ENCODE results near the gene SGCD. TPM values are rescaled to one million over a fixed set of nuclear protein-coding genes. Genes with fewer than 3 reads are reported as not detected.

The SGCD gene
- 82.7 TPM for polyA plus RNA-seq (ENCODE audit: insufficient read length)

DNA sequence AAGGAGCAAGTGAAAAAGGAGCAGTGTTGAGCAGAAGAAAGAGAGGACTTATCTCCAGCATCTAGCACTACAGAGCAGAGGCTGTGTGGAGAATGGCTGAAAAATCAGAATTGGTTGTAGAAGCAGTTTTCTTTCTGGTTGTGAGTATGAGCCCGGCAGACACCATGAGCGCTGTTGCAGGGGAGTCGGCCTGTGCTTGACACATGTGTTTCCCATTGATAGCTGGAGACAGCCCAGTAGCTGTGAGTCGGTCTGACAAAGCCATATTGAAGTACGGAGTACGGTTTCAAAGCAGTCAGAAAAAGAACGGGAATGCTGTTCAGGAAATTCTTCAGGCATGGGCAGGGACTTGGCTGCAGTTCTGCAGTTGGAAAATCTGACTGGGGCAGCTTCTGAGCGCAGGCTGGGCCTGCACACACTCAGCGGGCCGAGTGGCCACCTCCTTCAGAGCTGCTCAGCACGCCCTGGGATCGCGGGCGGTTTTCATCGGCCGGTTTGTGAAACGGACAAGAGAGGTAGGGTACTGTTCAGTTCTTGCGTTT, at the start of gene SGCD:
TSS of gene SGCD (plus strand) at position 447 of the 542 bp plus-strand sequence.
- peak; percentile 90 for DNase-seq

GRCh38 chr5:156277290-156277689, 49.7 kb upstream of the SGCD start:
- no peak for DNase-seq

DNA sequence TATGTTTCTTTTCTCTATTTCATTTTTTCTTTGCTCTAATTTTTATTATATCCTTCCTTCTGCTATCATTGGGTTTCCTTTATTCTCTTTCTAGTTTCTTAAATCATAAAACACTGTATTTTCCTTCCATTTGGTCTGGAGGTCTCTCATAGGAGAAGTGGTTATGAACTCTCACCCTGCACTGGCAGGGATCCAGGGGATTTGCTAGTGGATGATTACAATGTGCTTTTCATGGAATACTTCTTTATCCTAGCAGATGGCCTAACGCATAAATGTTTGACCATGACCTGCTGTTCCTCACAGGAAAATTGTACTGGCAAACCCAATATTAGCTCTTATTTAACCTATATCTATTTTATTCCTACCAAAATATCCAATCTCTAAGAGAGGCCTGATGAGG, 31.5 kb upstream of the SGCD start:
- no peak for DNase-seq

DNA sequence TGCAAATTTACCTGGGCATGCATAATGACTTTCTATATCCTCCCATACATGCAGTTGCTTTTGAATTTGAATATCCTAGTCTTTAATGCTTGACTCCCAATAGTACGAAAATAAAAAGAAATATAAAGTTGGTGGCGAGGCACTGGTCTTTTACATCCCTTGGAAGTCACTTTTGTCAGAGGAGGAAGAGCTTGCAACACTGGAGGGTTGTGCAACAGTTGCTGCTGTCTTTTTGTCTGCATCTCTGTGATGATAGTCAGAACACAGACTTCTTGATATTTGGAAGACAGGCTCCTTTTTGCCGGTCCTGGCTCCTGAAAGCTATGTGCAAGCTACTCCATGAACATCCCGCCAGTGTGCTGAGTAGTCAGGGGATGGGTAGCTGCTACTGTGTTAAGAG, 16.8 kb upstream of the SGCD start:
- no peak for DNase-seq

DNA sequence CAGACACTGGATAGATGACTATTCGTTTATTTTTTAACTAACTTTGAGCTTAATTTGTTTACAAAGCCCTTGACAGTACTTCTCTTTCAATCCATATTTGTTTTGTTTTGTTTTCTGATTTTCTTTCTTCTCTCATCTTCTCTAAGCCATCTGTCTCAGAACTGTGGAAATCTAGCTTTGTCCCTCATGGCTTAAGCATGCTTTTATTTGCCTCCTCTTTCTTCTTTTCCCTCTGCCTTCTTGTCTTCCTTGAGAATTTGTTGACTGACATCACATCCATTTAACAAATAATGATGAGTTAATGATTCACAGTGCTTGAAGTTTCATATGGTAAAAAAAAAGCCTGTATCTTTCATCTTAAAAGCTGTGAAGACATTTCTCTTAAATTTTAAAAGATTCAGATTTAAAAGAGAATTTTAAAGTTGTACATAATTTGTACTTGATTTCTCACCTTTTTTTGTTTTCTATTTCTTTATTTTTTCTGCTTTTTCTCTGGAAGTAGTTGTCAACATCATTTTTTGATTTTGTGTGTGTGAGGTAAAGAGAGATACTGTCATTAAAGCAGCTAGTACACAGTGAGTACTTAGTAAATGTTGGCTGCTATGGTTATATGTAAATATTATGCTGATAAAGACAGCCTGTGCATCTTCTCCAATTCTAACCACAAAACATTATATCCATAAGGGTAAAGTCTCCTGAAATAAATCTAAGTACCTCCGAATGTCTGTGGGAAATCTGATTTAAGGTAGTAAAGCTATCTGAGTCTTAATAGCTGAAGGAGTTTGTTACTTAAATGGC, 13.9 kb upstream of the SGCD start:
- DNase-seq = no peak

DNA sequence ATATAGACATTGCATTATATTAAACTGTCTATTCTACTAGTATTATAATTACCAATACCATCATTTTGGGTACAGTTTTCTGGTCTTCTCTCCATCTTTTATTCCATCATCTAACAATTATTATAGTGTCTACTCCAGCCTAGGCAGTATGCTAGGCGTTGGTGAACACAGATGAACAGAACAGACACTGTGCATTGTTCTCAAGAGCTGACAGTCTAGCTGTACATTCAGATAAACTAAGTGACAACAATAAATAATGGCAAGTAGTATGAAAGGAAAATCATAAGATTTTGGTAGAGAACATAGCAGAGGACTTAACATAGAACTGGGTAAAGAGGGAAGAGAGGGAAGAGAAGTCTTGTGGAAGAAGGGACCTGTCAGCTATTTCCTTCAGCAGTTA, 12.5 kb upstream of the SGCD start:
- no peak for DNase-seq

GRCh38 chr5:156322666-156323065, 4.3 kb upstream of the SGCD start:
- DNase-seq = no peak

DNA sequence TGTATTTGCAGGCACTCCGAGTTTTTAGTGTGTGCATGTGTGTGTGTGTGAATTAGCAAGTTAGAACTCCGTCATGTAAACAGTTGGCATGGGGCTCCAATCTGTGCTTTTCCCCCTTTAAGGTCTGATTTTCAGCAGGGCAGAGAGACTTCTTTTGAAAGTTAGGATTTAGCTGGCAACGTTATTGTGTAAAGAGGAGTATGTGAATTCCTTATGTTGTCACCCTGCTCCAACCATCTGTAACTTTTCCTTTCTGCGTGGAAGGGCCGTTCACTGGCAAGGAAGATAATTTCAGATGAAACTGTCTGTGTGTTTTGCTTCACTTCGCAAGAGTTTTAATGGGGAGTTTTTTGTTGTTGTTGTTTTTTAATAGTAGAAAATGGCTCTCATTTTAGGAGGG, 332 bp downstream of the SGCD start:
- DNase-seq = no peak

GRCh38 chr5:156328161-156328560, 1.2 kb downstream of the SGCD start:
- DNase-seq = peak; percentile 60

DNA sequence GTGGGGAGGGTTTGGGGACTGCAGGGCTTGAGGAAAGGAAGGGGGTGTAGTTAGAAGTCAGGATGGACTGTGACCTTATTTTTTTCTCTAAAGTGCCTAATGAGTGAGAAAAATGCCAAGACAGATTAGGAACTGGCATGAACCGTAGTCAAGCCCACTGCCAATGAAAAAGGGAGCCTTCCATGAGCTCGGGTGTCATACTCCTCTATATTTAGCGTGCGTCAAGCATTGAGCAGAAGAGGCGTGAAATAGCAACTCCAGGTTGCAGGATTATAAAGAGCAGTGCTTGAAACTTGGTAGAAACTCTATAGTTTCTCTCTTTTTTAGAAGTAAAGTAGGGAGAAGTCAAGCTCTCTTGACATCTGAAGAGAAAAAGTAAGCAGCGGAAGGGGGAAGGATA, 1.8 kb downstream of the SGCD start:
- DNase-seq = no peak

DNA sequence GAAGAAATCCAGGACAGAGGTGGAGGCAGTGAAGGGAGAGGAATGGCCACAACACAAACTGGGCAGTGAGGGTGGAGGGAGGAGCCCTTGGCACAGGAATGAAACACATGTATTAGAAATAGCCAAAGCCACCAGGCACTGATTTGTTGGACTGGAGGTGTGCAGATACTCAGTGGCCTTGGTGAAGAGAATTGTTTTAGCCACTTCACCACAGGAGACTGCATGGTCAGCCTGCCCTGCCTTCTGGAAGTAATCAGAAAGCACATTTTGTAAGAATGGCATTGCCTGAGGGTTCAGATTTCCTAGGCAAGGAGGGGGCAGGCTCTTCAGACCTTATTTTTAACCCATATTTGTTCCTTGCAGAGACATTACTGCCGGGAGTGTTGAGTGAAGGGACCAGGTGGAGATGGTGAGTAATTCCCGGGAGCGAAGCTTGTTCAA, 2.2 kb downstream of the SGCD start:
- no peak for DNase-seq

DNA sequence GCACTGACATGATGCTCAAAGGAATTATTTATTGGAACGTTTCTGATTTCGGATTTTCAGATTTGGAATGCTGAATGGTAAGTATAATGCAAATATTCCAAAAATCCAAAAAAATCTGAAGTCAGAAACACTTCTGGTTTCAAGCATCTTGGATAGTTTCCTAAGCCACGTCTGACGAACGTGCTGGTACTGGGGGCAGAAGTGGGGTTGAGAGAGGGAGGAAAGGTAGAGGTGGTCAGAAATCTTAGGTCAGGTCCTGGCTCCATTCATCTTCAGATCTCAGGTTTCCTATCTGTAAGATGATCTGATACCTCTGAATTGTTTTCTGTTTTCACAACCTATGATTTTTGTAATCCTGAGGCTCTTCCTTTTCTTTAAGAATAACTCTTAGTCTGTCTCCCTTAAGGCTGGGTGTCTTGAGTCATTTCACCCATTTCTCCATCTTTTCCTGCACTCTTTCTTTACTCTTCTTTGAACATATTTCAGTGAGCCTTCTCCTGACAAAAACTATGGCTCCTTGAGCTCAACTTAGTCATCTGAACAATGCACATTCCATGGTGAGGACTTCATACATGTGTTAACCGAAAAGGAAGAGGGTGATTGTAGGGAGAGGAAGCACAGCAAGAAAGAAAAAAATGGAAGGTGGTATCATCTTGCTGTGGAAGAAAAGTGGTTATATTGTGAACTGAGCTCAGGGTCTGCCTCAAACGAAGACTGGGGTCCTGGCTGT, 3.3 kb downstream of the SGCD start:
- no peak for DNase-seq

- no peak for DNase-seq
These were observed 4.2 kb downstream of the SGCD start for GRCh38 chr5:156331181-156331580.

GRCh38 chr5:156331845-156332244, 4.9 kb downstream of the SGCD start:
- DNase-seq = no peak

DNA sequence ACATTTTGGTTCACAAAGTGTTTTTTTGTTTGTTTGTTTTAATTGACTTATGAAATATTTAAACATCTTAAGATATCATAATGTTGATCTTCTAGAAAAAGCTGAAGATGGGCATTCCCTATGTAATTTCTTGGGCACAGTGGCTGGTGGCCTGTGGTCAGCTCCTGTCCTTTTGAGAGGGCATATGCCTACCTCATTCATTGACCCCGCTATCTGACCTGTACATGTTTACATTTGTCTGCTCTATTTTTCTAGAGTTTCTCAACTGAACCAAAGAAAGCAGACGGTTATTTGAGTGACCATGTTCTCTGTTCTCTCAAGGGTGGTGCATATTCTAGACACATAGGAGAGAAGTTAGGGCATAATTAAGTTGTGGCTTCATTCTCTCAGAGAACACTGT, 5.3 kb downstream of the SGCD start:
- no peak for DNase-seq

- DNase-seq = no peak
These were observed 12.3 kb downstream of the SGCD start for GRCh38 chr5:156339139-156339841.

DNA sequence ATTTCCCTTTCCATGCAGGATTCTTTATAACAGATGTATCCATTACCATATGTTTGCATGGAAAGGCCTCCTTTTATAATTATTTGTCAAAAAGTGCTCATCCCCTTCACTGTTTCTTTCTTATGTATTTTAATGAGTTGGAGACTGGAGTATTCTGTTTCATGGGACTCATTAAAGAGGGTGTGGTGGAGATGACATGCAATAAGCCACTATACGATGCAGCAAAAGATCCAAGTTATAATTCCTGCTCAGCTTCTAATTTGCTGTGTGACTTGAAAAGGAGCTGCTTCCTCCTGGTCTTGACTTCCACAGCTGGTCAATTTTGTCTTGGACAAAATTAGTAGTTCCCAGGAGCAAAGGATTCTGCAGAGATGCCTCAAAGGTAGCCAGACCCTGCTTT, 13.9 kb downstream of the SGCD start:
- DNase-seq = no peak

DNA sequence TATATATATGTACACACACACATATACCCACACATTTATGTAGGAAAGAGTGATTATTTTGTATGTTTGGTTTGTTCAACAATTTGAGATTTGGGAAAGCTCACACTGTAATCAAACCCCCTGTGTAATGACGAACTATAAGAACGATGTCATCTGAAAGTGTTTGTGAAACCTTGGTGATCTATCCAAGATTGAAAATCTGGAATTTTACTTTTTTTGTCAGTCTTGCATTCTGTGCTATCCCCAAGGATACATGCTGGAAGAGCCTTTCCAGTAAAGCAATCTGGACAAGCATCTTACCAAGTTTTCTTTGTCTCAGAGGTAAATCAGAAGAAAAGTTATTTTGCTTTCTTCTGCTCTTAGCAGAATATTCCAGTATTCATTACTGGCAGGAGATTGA, 23.3 kb downstream of the SGCD start:
- peak; percentile 63 for DNase-seq

DNA sequence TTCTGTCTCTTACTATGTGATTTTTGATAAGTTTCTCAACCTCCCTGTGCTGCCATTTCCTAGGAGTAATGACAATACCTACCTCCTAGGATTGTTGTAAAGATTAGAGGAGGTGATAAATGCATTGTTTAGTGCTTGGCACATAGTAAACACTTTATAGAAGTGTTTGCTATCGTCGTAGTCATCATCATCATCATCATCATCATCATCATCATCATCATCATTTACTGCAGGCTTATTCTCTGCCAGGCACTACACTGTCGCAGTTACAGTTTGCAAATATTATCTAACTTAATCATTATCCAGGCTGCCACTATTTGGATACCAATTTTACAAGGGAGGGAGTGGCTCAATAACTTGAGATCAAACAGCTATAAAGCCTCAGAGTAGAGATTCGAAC, 24.5 kb downstream of the SGCD start:
- no peak for DNase-seq

- DNase-seq = no peak
These were observed 27.6 kb downstream of the SGCD start for GRCh38 chr5:156354571-156354970.

GRCh38 chr5:156356238-156356637, 29.3 kb downstream of the SGCD start:
- DNase-seq = no peak

DNA sequence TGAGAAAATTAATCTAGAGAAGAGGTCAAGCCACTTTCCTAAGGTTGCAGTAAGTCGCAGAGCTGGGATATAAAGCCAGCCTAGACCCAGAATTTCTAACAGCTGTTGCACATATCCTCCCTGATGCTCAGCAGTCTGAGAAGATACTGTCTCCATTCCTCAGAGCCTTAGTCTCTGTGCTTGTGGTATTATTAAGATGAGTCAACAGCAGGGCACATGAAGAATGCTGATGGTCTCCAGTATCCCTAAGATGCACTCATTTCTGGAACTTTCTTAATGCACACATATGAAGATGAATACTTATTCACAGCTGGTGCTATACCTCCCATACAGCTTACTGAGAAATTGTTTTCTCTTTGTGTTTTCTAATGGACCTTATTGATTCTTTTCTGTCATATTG, 32.5 kb downstream of the SGCD start:
- no peak for DNase-seq

- no peak for DNase-seq
These were observed 34.6 kb downstream of the SGCD start for GRCh38 chr5:156361436-156362109.

Measured in hindlimb muscle (tissue), 1 donor.